Measurements from ENCODE around the gene PACRG.

The PACRG gene

DNA sequence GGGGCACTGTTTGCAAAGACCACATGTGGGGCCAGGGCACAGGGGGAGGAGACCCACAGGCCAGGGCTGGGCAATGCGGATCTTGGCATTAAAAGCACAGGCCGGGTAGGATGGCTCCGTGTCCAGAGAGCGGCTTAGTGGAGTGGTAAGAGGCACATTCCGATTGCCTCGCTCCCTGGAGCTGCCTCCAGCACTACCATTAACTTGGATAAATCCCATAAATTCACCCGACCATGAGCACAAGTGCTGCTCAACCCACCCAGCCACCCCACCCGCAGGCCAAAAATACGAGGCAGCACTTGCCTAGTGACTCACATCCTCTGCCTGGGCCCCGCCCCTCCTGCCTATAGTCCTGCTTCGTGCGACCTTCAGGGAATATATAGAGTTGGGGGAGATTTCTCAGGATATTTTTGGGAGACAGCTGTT lies 619.3 kb downstream of the PACRG start:
- TF ChIP-seq, protein P1, sequence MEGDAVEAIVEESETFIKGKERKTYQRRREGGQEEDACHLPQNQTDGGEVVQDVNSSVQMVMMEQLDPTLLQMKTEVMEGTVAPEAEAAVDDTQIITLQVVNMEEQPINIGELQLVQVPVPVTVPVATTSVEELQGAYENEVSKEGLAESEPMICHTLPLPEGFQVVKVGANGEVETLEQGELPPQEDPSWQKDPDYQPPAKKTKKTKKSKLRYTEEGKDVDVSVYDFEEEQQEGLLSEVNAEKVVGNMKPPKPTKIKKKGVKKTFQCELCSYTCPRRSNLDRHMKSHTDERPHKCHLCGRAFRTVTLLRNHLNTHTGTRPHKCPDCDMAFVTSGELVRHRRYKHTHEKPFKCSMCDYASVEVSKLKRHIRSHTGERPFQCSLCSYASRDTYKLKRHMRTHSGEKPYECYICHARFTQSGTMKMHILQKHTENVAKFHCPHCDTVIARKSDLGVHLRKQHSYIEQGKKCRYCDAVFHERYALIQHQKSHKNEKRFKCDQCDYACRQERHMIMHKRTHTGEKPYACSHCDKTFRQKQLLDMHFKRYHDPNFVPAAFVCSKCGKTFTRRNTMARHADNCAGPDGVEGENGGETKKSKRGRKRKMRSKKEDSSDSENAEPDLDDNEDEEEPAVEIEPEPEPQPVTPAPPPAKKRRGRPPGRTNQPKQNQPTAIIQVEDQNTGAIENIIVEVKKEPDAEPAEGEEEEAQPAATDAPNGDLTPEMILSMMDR (IDR thresholded peaks at IDR 0.05; ENCODE audit: insufficient read depth, low read depth, low read length, missing control alignments) = no peak
- DNase-seq (ENCODE audit: low read depth) = peak; percentile 54
- no peak overlapping the region for H3K4me3 ChIP-seq (ENCODE audit: low read length)

DNA sequence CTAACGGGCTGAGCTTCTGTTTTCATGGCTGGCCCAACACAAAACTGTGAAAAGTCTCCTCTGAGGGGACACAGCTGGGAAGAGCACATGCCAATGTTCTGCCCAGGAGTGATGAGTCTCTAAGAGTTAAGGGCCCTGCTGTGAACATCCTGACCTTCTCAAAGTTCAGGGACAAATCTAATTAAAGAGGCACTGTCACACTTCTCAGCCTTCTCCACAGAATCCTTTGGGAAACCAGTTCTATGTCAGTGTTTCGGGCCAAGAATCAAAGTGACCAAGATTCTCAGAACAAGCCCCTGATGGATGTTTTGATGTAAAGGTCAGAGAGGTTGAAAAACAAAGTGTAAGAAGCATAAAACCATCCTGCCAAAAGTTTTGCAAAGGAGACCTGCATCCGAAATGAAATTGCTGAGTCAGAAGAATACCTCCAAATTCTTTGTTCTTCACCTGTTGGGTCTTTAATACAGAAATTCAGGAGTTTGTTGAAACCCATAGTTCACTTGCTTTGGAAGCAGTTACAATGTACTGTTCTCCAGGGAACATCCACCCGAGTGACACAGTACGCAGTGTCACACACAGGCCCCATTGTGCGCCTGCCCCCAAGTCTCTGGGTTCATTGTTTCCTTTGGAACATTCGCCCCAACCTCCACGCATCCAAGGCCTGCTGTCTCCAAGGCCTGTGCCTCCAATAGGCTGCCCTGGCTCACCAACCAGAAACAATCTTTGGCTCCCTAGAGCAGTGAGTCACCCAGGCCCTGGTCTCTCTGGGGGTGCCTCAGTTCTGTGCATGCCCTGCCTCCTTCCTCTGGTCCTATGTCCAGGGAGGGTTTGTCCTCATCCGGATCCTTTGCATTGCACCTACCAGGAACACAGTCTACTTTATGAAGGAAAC lies 621.3 kb downstream of the PACRG start:
- no peak overlapping the region for H3K4me3 ChIP-seq (ENCODE audit: low read length)
- DNase-seq (ENCODE audit: low read depth) = no peak
- TF ChIP-seq, protein P1 (IDR thresholded peaks at IDR 0.05; ENCODE audit: insufficient read depth, low read depth, low read length, missing control alignments) = no peak

DNA sequence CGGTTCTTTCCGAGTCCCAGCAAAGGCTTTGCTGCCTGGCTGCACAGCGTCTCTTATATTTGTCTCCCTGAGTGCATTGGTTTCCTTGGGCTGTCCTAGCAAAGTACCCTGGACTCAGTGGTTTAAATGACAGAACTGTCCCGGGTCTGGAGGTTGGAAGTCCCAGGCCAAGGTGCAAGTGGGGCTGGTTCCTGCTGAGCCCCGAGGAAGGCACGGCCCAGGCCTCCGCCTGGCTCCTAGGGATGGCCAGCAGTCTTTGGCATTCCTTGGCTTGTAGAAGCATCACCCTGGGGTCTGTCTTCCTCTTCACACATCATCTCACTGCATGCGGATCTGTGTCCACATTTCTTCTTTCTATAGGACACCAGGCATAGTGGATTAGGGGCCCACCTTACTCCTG lies 621.9 kb downstream of the PACRG start:
- TF ChIP-seq, protein P1 (IDR thresholded peaks at IDR 0.05; ENCODE audit: insufficient read depth, low read depth, low read length, missing control alignments) = no peak
- no peak overlapping the region for H3K4me3 ChIP-seq (ENCODE audit: low read length)
- no peak for DNase-seq (ENCODE audit: low read depth)

DNA sequence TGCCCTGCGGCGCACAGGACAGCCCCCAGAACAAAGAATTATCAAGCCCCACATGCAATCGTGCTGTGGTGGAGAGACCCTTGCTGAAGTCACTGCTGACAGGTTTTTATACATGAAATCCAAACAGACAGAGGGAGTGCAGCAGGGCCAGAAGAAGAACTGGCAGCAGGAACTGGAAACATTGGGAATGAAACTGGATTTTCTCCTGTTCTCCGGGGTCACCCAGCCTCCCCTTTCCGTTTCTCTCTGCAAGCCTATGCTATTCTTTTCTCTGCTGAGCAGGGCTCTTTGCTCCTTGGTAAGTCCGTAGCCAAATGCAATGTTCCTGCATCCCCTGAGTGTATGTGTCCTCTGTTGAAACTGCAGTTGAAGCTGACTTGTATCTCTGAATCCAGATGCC lies 623.2 kb downstream of the PACRG start:
- TF ChIP-seq, protein P1 (IDR thresholded peaks at IDR 0.05; ENCODE audit: insufficient read depth, low read depth, low read length, missing control alignments) = no peak
- DNase-seq (ENCODE audit: low read depth) = no peak
- H3K4me3 ChIP-seq (ENCODE audit: low read length) = no peak overlapping the region

DNA sequence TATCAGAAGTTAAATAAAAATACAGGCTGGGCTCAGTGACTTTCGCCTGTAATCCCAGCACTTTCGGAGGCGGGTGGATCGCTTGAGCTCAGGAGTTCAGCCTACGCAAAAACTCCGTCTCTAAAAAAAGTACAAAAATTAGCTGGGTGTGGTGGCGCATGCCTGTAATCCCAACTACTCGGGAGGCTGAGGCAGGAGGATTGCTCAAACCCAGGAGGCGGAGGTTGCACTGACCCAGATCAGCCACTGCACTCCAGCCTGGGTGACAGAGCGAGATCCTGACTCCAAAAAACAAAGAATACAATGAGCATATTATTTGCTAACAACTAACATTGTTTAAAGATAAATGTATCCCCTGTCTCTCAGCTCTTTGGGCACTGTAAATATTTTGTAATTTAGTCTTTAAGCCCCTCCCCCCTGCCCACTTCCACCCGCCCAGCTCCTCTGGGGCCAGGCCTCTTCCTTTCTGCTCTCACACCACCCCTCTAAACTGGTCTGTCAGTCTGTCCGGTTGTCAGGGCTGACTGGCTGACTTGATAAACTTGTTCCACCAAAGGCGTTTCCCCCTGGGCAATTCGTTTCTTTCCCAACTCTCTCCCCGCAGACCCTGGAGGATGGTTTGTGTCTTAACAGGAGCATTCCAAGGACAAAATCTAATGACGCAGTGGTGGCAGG lies 624.4 kb downstream of the PACRG start:
- TF ChIP-seq, protein P1 (IDR thresholded peaks at IDR 0.05; ENCODE audit: insufficient read depth, low read depth, low read length, missing control alignments) = no peak
- peak; percentile 68 for DNase-seq (ENCODE audit: low read depth)
- H3K4me3 ChIP-seq (ENCODE audit: low read length) = no peak overlapping the region

DNA sequence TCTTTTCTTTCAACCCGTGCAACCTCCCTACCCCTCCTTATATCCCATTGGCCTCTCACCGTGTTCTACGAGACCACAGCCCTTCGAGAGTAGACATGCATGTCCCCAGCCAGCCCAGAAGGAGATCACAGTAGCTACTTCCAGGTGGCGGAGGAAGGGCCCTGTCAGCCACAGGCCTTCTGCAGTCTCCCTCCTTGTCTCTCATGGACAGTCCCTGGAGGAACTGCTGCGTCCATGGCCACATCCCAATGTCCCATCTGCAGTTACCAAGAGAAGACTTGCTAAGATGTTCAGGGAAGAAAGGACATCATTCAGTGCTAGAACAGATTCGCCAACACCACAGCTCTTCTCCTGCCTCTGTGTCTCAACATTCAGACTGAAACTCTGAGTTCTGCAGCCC lies 625.2 kb downstream of the PACRG start:
- TF ChIP-seq, protein P1 (IDR thresholded peaks at IDR 0.05; ENCODE audit: insufficient read depth, low read depth, low read length, missing control alignments) = no peak
- H3K4me3 ChIP-seq (ENCODE audit: low read length) = no peak overlapping the region
- no peak for DNase-seq (ENCODE audit: low read depth)
